Femur (tissue), 1 donor: ENCODE data around the gene ADAMTS2.
A peak's percentile ranks its signal among the peaks of the same experiment; 100 is the strongest.

Experiments
- DNase-seq: peaks from one replicate; pipeline ENCODE4 v3.0.0-alpha.2; 2017

Gene ADAMTS2

GRCh38 chr5:179371681-179372680 is 26.7 kb upstream of the ADAMTS2 start:
- peak; percentile 26 for DNase-seq

DNA sequence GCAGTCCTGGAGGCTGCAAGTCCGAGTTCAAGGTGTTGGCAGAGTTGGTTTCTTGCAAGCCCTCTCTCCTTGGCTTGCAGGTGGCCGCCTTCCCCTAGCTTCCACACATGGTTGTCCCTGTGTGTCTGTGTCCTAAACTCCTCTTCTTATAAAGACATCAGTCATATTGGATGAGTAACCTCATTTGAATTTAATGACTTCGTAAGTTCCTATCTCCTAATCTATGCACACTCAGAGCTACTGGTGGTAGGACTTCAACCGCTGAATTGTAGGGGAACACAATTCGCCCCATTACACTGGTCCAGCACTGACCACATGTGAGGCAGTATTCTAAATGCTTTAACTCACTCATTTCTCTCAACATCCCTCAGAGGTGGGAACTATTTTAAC is 25.9 kb upstream of the ADAMTS2 start:
- DNase-seq: peak; percentile 8

GRCh38 chr5:179370490-179371120 is 25.3 kb upstream of the ADAMTS2 start:
- peak; percentile 9 for DNase-seq

GRCh38 chr5:179369530-179369884 is 24.2 kb upstream of the ADAMTS2 start:
- peak; percentile 8 for DNase-seq

DNA sequence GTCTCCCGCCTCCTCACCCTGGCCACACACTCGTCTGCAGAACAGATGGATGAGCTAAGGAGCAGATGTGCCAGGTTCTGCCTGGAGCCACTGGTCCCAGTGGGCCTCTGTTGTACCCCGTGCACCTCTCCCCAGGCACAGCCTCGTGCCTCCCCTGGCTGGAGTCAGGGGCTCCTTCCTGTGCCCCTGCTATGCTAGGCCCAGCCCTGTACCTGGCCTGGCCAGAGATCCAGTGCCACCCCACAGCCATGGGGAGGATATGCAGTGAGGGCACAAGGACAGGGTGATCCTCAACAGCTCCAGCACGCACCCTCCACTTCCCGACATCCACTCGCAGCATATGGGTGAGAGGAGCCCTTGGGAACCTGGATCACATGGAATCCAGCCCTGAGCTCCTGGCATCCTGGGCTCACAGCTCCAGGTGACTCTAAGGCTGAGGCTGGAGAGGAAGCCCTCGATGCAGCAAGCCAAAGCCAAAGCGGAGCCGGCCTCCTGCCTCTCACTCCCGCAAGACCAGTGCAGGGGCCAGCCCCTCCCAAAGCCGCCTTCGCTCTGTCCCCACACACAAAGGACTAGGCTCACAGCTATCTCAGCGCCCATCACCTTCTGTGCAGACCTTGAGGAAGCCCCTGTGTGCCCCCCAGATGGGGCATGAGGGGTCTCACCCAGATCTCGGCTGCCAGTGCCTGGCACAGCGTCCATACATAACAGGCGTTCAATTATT is 23.7 kb upstream of the ADAMTS2 start:
- DNase-seq: peak; percentile 11

DNA sequence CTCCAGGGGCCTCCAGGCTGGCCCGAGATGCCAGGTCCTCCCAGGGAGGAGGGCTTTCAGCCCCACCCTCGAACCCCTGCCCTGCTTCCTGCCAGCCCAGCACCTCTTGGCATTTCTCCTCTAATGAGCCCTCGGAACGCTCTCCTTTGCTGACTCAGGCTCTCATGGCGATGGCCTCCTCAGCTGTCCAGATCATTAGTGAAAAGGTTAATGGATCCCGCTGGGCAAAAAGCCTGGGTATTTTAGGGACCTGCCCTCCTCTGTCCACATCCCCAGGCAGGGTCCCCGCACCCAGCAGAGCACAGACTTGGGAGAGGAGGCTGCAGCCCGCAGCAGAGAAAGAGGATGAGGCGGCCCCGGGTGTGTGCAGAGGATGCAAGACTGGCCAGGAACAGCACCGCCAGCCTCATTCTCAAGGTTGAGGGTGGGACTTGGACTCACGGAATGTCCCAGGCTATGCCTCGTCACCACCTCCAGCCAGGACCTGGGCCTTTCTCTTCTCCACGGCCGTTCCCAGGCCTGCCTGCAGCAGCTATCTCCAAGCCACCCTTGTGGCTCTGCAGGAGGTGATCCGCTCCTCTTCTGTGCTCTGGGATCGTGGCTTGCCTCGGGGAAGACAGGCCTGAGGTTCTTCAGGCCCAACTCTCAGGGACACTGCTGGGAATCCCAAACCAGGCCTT is 23.0 kb upstream of the ADAMTS2 start:
- peak; percentile 14 for DNase-seq

DNA sequence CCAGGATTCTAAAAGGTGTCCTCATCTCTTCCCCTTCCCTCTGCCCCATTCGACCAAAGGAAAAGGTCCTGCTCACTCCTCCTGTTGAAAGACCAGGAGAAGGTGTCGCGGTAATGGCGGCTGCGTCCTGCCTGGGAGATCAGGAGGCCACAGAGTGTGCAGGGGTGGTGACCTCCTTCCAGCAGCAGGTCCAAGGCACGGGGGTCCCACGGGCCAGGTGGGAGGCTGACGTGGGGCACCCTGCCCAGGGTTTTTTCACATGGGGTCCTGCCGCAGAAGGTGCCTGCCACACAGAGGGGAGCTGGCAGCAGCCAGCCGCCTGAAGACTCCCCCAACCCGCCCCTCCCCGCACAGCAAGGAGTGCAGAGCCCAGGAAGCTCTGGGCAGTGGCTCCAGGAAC is 22.2 kb upstream of the ADAMTS2 start:
- DNase-seq: no peak

DNA sequence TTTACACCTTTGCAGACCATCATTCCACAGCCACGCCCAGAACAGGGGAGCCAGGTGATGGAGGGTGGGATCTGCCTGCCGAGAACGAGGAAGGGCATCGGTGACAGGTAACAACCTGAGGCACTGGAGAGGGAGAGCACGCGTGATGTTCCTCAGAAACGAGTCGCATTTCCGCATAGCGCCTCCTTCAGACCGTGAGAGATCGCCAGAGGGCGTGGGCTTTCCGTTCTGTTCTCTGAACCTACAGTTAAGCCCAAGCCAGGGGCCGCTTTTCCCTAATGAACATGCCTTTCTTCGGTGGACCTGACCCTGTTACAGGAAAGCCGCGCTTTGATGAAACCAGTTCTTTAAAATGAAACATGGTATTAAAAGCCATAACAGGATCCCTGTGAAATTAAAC is 17.1 kb upstream of the ADAMTS2 start:
- DNase-seq: no peak

GRCh38 chr5:179361037-179361603 is 15.9 kb upstream of the ADAMTS2 start:
- no peak for DNase-seq

DNA sequence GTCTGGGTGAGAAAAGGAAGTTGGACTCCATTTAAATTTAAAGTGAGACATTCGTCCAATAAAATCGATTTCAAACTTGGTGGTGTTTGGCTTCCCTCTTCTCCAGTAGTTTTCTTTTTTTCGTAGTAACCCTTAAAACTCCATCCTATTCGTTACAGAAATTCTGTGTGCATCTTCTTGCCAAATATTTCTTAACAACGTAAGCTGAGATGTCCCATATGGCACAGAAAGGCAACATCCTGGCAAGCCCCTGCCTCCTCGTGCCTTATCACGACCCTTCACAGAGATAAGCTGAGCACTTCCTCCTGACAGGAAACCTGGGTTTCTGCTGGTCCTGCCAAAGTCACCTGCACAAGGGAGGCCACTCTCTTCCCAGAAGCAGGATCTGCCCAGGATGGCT is 11.8 kb upstream of the ADAMTS2 start:
- no peak for DNase-seq

- DNase-seq: no peak
Observed at GRCh38 chr5:179355976-179356974, 11.0 kb upstream of the ADAMTS2 start.

- no peak for DNase-seq
Observed at GRCh38 chr5:179354305-179354882, 9.1 kb upstream of the ADAMTS2 start.

DNA sequence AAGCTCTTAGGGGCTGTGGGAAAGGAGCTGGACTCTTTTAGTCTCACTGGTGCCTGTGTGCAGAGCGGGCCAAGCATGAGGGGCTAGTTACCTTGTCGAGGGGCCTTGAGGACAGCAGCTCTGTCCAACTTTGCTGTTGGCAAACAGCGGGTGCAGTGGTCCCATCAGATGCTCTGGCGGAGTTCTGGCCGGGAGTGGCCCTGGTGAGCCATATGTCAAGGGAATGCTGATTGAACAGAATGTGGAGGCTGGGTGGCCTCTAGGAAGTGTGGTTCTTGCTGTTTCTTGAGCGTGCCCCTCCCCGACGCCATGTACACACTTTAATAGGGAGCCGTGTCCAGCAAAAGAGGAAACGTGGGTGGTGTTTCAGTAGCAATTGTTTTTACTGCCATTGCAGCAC is 3.6 kb upstream of the ADAMTS2 start:
- DNase-seq: no peak

DNA sequence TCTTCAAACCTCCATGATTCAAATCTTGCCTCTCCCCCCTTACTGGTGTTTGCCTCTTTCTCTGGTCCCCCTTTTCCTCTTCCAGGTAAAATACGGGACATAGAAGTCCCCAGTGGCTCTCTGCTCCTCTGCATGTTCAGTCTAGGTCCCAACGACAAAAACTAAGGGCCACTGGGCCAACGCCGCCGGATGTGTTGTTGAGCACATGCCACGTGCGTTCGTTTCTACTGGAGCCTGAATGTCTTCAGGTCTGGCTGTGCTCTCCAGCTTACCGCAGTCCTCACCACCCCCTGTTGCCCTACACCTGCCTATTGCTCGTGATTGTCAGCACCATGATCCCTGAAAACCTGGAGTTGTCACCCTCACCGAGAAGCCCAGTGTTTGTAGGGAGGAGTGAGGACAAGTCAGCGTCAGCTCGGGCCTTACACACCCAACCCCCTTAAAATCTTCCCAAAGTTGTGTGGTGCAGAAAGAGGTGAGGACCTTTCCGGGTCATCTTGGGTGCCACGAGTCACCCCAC is 2.8 kb upstream of the ADAMTS2 start:
- DNase-seq: no peak

GRCh38 chr5:179347581-179347980 is 2.3 kb upstream of the ADAMTS2 start:
- no peak for DNase-seq

- no peak for DNase-seq
Observed at GRCh38 chr5:179346875-179347274, 1.6 kb upstream of the ADAMTS2 start.

DNA sequence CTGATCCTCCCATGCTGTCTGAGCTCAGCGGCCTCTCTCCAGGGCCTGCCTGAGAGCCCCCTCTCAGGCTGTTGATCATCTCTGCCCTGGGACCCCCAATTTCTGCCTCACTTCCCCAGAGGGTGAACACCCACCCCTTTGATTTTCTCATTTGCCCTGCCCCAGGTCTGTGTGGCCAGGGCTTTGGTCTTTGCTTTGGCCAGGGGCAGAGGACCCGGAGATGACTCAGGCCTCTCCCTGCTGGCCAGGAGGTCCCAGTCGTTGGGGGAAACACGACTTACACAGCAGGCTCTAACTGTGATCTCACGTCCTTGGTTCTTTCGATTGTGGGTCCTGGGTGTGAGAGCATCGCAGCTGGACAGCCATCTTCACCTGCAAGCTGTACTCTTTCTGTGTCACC is 1.1 kb upstream of the ADAMTS2 start:
- DNase-seq: no peak

DNA sequence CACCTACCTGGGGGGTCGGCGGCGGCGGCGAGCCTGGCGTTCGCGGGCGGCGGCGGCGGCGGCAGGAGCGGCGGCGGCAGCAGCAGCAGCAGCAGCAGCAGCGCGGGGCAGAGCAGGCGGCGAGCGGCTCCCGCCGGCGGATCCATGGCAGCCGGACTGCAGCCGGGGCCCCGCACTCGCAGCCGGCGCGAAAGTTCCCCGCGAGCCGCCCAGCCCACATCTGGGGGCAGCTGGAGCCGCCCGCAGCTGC is 153 bp downstream of the ADAMTS2 start:
- DNase-seq: no peak

- DNase-seq: peak; percentile 47
Observed at GRCh38 chr5:179344431-179345182, 654 bp downstream of the ADAMTS2 start.

DNA sequence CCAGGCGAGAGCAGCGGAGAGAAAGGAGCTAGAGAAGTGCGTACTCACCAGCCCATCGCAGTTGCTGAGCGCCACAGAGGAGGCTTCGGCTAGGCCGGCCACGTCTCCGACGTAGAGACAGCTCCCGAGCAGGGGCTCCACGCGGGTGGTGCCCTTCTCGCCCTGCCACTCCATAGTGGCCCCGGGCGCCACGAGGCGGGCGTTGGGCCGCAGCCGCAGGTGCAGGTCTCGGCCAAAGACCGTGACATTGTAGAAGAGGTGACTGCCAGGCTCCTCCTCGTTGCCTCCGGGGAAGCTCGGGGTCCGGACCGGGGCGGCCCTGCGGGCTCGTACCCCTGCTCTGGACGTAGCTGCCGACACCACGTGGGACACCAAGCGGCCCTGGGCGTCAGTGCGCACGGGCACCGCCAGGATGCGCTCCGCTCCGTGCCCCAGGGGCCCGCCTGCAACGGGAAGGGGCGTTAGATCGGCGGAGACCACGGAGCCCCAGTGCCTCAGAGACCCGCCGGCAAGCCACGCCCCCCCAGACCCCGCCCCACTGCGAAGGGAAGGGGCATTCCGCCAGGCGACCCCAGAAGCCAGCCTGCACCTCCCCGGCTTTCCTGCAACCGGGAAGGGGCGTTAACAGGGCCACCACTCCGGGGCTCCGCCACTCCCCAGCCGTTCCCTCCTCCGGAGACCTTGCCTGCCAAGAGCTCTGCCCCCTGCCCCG is 1.4 kb downstream of the ADAMTS2 start:
- DNase-seq: peak; percentile 73
